Kidney (tissue), 14 donors: Measurements from ENCODE around the gene RNF25. TPM values are rescaled to one million over a fixed set of nuclear protein-coding genes. Genes with fewer than 3 reads are reported as not detected.
A peak's percentile ranks its signal among the peaks of the same experiment; 100 is the strongest.

ENCODE experiments used
- DNase-seq, 5 donors: peaks; one replicate each; pipeline ENCODE4 v3.0.0-alpha.2; 2013 to 2020
- FAIRE-seq: peaks from 2 replicates; lab custom pipeline; 2012; peaks lifted over from hg19 to GRCh38; lab: Jason Lieb, UNC
- H3K27ac ChIP-seq, 2 donors: one replicate each; pipeline ENCODE4 v1.7.0; 2013; ENCODE audit warnings: low read depth in 2 of 2, low read length in 2 of 2, inconsistent platforms in 1 of 2
- H3K27me3 ChIP-seq: one replicate; pipeline ENCODE4 v1.7.1; 2013; ENCODE audit warnings: low read length, inconsistent platforms; ENCODE audit not compliant: control insufficient read depth, insufficient read depth
- H3K36me3 ChIP-seq, 3 donors: one replicate each; pipeline versions ENCODE4 v1.7.0 to v1.7.1; 2013; ENCODE audit warnings: low read length in 3 of 3, control low read depth in 1 of 3, inconsistent platforms in 1 of 3; ENCODE audit not compliant: insufficient read depth in 3 of 3, control insufficient read depth in 2 of 3
- H3K4me1 ChIP-seq, 3 donors: one replicate each; pipeline versions ENCODE4 v1.7.0 to v1.7.1; 2013; ENCODE audit warnings: low read length in 3 of 3, inconsistent platforms in 1 of 3, low read depth in 1 of 3; ENCODE audit not compliant: control insufficient read depth in 2 of 3, insufficient read depth in 2 of 3
- H3K4me3 ChIP-seq, 3 donors: one replicate each; pipeline versions ENCODE4 v1.7.0 to v1.8.1; 2013; ENCODE audit warnings: low read length in 3 of 3, control low read depth in 1 of 3, inconsistent platforms in 1 of 3
- H3K9ac ChIP-seq, 3 donors: one replicate each; pipeline versions ENCODE4 v1.7.0 to v1.7.1; 2013; ENCODE audit warnings: low read length in 3 of 3, control low read depth in 1 of 3, inconsistent platforms in 1 of 3
- H3K9me3 ChIP-seq, 3 donors: one replicate each; pipeline versions ENCODE4 v1.7.0 to v1.7.1; 2013; ENCODE audit warnings: low read length in 3 of 3, control low read depth in 1 of 3, inconsistent platforms in 1 of 3; ENCODE audit not compliant: control insufficient read depth in 2 of 3, insufficient read depth in 1 of 3
- intact Hi-C: fragments of 100-400 bp; cut with DNase I; formaldehyde crosslinking; loops from one replicate; pipeline ENCODE4 v1.11.1; 2022
- polyA plus RNA-seq: library from polyadenylated mRNA; stranded (reverse); fragments of 350-450 nt; fragmentation: Illumina TruSeq; extraction: RNeasy Lipid Tissue Mini Kit (QIAGEN cat#74804); gene quantifications from one replicate; pipeline ENCODE4 v1.2.3, GENCODE V29; 2014; ENCODE audit warnings: low read depth, low replicate concordance; ENCODE audit not compliant: insufficient read depth
- total RNA-seq: library from RNA; stranded (reverse); fragmentation: NEBNext Ultra II Directional; extraction: Animal tissue kit (Norgen Biotek cat#: 25700); gene quantifications from one replicate; pipeline ENCODE4 v1.2.1, GENCODE V29; 2021
- TF ChIP-seq, protein P1 (sequence below): IDR thresholded peaks from 3 replicates; pipeline ENCODE4 v1.5.1; 2012; ENCODE audit warnings: mild to moderate bottlenecking, moderate library complexity, borderline replicate concordance; ENCODE audit not compliant: insufficient read depth; ENCODE audit errors: extremely low read depth
- donor health status: control.
- donor health status: control.
- donor health status: control.
- donor health status: control.
- donor health status: control.
- donor health status: DM: yes; HTN: yes; CAD: no.
- donor health status: Normal renal cell carcinoma (clear cell type).

Gene RNF25
- total and polyA plus RNA-seq, 2 donors from 2014 or later = 27.8 to 30.2 TPM

DNA sequence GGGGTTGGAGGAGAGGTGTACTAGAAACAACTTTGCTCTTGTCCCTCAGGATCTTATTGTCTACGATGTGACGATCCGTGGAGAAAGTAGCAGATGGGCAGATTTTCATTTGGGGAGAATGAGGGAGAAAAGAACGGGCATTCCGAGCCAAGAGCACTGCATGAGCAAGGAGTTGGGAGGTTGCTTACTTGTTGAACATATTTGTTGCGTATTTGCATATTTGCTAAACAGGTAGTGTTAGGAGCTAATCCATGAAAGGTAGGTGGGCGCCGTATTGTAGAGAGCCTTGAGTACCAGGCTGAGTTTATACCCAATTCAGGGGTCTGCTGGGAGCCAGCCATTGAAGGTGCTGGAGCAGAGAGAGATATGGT lies 11.8 kb downstream of the RNF25 start:
- no peaks in the 10 kb centered on the region for H3K9me3 ChIP-seq
- peak overlapping the region; percentile 66 to 92 (median 81) for H3K4me3 ChIP-seq
- intact Hi-C loops = no loop called here
- peaks cover 0 to 11% (median 0%) of the 10 kb centered on the region in 3 donors for H3K4me1 ChIP-seq
- FAIRE-seq (no peak), DNase-seq (no peak)
- peak overlapping the region in 2 of 3 donors; percentile 54 to 59 for H3K9ac ChIP-seq
- peaks cover 0 to 47% (median 24%) of the 10 kb centered on the region in 3 donors for H3K36me3 ChIP-seq
- no peak overlapping the region for H3K27ac ChIP-seq
- TF ChIP-seq, protein P1, sequence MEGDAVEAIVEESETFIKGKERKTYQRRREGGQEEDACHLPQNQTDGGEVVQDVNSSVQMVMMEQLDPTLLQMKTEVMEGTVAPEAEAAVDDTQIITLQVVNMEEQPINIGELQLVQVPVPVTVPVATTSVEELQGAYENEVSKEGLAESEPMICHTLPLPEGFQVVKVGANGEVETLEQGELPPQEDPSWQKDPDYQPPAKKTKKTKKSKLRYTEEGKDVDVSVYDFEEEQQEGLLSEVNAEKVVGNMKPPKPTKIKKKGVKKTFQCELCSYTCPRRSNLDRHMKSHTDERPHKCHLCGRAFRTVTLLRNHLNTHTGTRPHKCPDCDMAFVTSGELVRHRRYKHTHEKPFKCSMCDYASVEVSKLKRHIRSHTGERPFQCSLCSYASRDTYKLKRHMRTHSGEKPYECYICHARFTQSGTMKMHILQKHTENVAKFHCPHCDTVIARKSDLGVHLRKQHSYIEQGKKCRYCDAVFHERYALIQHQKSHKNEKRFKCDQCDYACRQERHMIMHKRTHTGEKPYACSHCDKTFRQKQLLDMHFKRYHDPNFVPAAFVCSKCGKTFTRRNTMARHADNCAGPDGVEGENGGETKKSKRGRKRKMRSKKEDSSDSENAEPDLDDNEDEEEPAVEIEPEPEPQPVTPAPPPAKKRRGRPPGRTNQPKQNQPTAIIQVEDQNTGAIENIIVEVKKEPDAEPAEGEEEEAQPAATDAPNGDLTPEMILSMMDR = no peak
- H3K27me3 ChIP-seq = no peaks in the 10 kb centered on the region

DNA sequence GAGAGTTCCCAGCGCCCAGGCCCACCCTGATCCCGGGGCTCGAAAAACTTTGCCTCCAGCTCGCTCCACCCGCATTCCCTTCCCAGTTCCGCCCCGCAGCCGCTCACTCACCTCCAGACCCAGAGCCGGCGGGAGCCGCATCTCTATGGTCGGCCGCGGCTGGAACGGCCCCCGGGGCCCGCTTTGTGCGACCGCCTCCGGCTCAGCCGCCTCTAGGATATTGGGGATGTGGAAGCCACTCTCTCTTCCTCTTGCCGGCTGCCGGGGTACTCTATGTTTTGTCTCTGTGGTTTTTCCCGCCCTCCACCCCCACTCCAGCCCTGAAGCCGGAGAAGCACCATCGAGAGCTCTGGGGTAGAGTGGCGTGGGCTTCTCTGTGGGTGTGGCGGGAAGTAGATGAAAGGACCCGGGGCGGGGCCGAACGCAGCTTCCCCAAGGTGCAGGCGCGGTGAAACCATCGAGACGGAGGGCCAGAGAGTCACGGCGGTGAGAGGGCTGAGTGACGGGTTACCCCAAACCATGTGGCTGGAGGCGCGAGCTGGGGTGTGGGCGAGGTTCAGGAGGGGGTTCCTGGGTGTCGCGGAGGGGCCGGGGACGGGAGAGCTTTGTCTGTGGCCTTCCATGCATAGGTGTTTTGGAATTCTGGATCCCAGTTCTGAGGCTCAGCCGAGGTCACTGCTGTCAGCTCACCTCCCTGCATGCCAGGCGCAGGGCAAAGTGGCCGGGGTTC lies 12.4 kb downstream of the RNF25 start, which contains the start of the genes BCS1L and ZNF142:
Gene BCS1L (plus strand): TSS at position 426 of the 730 bp plus-strand sequence. CDS start 1,305 bp downstream, outside the sequence.
Gene ZNF142 (minus strand): TSS at position 366 of the 730 bp plus-strand sequence. CDS start 3,194 bp downstream, outside the sequence.
- peak; percentile 41 for FAIRE-seq
- intact Hi-C loops = no loop called here
- peaks cover 0 to 11% (median 0%) of the 10 kb centered on the region in 3 donors for H3K4me1 ChIP-seq

DNA sequence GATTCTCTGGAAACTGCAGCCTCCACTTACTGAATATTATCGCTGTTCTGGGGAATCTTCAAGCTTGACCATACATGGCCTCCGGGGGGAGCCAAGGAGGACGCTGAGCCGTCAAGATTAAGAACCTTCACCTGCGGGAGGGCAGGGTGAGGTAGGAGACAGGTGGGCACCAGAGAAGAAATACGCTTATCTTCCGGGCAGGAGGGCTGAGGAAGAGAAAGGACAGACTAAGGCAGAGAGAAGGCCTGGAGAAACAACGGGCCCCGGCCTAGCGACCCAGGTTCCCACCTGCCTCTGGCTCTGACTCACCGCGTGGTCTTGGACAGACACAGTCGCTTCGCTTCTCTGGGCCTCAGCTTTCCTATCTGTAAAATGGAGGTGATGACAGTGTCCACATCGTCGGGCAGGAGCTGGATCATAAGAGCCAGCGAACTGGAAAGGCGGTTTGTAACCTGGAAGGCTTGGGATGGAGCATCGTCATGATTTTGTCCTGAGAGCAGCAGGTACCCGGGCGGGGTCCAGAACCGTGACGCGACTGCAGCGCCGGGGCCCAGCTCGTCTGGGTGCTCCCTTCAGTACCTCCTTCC lies 13.0 kb downstream of the RNF25 start:
- H3K4me1 ChIP-seq = peaks cover 0 to 11% (median 0%) of the 10 kb centered on the region in 3 donors
- peak in 3 of 5 donors; percentile 44 to 70 (median 53) for DNase-seq
- intact Hi-C loops = no loop called here
- no peak for FAIRE-seq
- no peaks in the 10 kb centered on the region for H3K27me3 ChIP-seq
- TF ChIP-seq, protein P1 = peak; percentile 13
- H3K9me3 ChIP-seq = no peaks in the 10 kb centered on the region
- H3K27ac ChIP-seq = peak overlapping the region; percentile 57 to 60
- H3K4me3 ChIP-seq = peak overlapping the region; percentile 66 to 92 (median 81)
- peaks cover 0 to 35% (median 17%) of the 10 kb centered on the region in 3 donors for H3K36me3 ChIP-seq
- H3K9ac ChIP-seq = peak overlapping the region; percentile 52 to 65 (median 52)

More for the DNA sequence above, 12.4 kb downstream of the RNF25 start, which contains the start of the genes BCS1L and ZNF142:
- peak; percentile 89 to 97 (median 95) for DNase-seq
- Histone ChIP-seq H3K9me3 (no peaks in the 10 kb centered on the region), H3K9ac (peak within 1 kb of the TSS; percentile 52 to 65 (median 54)), H3K36me3 (peaks cover 0 to 41% (median 20%) of the 10 kb centered on the region in 3 donors), H3K27ac (peak within 1 kb of the TSS; percentile 57 to 60), H3K4me3 (peak within 1 kb of the TSS; percentile 66 to 92 (median 81)), H3K27me3 (no peaks in the 10 kb centered on the region)
- TF ChIP-seq, protein P1 = no peak
